Measurements from ENCODE around the gene PITPNC1.
"Not testable (repeated sequence)": the region's sequence is repeated elsewhere in the genome, so short reads cannot be mapped to it uniquely, and the experiment has no call there.

Gene PITPNC1

DNA sequence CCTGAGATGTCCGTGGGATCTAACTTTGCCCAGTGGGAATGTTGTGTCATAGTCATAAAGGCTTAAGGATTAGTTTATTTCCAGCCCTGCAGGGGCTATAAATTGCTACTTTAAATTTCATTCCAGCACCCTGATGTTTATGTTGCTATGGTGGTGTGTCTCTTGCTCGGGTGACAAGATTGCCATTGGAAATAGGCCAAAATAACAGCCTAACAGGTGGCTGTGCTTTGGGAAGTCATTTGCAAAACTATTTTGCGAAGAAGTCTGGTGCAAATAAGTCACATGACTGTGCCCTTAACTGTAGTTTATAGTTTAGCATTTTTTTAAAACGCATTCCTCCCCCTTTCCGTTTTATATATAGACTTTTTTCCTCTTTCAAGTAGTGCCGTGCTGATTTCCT, 23.1 kb downstream of the PITPNC1 start:
- DNase-seq (ENCODE audit: low read depth in 3 of 3) = no peak

DNA sequence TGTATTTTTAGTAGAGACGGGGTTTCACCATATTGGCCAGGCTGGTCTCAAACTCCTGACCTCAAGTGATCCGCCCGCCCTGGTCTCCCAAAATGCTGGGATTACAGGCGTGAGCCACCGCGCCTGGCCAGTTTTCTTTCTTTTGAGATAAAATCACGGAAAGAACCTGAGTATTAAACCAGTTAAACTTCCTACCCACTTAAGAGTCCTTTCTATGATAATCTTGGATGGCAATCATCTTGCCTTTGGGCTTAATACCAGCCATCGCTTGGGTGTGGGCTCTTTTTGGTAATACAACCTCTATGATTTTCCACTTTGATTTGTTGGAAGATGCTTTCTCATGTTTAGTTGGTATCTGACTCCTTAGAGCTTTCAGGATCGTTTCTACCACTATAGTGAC, 24.0 kb downstream of the PITPNC1 start:
- DNase-seq (ENCODE audit: low read depth in 3 of 3) = no peak

DNA sequence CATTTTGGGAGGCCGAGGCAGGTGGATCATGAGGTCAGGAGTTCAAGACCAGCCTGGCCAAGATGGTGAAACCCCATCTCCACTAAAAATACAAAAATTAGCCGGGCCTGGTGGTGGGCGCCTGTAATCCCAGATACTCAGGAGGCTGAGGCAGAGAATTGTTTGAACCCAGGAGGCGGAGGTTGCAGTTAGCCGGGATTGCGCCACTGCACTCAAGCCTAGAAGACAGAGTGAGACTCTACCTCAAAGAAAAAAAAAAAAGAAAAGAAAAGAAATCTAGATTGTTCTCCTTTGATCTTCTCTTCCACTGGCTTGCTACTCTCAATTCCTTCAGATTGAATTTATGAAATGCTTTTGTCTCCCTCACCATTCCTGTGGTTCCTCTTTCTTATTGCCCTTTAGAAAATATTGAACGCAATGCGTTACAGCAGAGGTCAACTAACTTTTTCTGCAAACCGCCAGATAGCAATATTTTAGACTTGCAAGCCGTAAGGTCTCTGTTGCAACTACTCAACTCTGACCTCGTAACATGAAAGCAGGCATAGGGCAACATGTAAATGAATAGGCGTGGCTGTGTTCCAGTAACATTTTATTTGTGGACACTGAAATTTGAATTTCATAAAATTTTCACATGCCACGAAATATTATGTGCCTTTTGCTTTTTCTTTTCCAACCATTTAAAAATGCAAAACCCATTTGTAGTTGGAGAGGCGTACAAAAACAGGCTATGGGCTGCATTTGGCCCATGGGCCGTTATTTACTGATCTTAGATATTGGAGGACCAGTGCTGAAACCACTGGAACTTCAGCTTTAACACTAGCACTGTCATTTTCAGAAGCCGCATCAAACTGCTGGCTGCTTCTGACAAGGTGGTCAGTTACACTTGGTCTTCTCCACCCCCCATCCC, 24.8 kb downstream of the PITPNC1 start:
- no peak for DNase-seq (ENCODE audit: low read depth in 3 of 3)

DNA sequence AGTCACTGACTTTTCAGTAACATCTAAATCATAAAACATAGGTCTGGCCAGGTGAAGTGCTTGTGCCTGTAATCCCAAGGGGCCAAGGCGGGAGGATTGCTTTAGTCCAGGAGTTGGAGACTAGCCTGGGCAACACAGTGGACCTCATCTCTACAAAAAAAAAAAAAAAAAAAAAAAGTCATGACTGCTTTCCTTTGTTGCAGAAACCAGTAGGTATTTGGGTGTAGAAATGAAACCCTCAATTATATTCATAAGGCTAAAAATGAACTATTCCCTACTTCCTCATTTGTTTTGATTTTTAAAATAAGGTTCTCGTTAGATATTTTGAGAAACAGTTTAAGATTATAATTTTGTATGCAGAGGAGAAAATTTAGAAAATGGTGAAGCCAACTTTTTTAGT, 26.0 kb downstream of the PITPNC1 start:
- no peak for DNase-seq (ENCODE audit: low read depth in 3 of 3)

DNA sequence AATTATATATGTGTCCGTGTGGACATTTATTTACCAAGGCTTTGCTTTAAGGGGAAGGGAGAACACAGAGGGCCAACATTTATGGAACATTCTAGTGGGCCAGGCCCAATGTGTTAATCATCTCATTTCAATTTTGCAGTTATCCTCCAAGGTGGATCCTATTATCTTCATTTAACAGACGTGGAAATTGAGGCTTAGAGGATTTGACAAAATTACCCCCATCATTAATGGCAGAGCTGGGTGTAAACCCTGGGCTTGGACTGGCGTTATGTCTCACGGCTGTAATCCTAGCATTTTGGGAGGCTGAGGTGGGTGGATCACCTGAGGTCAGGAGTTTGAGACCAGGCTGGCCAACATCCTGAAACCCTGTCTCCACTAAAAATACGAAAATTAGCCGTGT, 26.4 kb downstream of the PITPNC1 start:
- no peak for DNase-seq (ENCODE audit: low read depth in 3 of 3)

DNA sequence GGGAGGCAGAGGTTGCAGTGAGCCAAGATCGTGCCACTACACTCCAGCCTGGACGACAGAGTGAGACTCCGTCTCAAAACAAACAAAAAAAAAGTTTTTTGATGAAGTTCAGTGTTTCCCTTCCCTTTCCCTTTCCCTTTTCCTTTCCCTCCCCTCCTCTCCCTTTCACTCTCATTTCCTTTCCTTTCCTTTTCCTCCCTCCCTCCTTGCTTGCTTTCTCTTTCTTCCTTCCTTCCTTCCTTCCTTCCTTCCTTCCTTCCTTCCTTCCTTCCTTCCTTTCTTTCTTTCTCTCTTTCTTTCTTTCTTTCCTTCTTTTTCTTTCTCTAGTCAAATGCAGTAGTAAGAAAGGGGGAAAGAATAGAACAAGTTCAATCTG, 31.4 kb downstream of the PITPNC1 start:
- not testable (repeated sequence) for DNase-seq (ENCODE audit: low read depth in 3 of 3)

DNA sequence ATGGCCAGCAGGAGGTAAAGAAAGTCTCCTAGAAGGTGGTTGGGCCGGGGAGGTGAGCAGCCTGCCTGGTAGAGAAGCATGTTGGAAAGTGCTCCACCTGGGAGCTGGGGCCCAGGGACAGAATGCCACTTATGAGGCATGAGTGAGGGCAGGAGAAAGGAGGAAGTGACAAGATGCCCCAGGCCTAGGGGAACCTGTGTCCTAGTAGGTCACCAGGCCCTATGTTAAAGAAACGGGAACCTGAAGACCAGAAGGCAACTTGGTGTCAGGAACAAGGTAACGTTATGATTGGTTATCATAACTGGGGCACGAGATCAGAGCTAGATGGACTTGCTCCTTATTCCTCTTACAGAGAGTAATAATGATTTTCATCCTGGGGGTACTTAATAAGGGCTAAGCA, 34.3 kb downstream of the PITPNC1 start:
- no peak for DNase-seq (ENCODE audit: low read depth in 3 of 3)

DNA sequence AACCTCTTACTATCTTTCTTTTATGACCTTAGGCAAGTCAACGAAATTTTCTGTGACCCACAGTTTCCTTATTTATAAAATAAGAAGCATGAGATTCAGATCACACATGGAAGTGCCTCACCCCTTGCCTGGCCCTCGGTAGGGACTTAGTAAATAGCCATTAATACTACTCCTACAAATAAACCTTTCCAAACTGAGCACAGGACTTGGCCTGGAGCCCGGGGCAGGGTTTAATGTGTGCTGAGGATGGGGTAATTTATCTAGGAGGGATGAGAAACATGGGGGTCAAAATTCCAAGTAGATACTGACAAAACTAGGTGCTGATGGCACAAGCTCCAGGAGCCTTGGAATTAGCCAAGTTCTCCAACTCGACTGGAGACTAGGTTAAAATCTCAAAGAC, 35.0 kb downstream of the PITPNC1 start:
- no peak for DNase-seq (ENCODE audit: low read depth in 3 of 3)

DNA sequence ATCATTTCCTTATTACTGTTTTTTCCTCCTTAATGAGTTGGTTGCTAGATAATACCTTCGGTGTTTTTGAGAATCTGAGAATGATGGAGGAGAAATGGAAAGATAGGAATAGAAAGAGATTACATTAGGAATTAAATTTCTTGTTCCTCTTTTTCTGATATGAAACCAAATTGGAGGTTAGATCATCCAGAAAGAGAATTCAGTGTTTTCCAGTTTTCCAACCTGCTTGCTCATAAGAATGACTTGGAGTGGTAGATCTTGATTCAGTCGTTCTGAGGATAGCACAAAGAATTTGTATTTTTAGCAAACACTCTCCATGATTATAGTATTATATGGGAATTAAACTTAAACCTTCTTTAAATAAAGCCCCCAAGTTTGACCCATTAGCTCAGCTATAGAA, 35.9 kb downstream of the PITPNC1 start:
- DNase-seq (ENCODE audit: low read depth in 3 of 3) = no peak

DNA sequence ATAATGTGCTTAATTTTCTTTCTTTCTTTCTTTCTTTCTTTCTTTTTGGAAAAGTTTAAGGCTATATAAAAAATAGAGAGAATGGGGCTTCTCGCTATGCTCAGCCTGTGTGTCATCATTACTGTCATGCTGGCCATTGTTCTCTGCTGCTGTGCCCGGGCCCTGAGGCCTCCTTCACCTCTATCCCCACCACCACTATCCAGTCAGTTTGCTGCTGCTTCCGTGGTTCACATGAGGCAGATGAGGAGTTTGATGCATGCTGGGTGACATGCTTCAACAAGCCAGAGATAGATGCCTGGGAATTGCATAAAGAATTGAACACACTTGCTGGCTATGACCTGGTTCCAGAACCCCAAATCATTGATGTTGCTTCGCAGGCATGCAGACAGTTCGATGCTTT, 36.3 kb downstream of the PITPNC1 start:
- DNase-seq (ENCODE audit: low read depth in 3 of 3) = no peak

DNA sequence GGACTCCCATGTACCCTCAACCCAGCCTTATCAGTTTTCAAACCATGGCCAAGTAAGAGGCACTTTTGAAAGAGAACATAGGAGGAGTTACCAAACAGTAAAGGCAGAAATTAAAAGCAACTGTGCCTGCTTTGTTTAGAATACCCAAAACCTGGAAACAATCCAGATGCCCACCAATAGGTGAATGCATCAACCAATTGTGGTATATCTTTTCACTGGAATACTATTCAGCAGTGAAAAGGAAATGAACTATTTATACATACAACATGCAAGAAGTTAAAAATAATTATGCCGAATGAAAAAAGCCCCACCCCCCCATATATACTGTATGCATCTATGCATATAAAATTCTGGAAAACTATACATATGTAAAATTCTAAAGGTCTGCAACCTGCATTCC, 37.0 kb downstream of the PITPNC1 start:
- DNase-seq (ENCODE audit: low read depth in 3 of 3) = no peak

DNA sequence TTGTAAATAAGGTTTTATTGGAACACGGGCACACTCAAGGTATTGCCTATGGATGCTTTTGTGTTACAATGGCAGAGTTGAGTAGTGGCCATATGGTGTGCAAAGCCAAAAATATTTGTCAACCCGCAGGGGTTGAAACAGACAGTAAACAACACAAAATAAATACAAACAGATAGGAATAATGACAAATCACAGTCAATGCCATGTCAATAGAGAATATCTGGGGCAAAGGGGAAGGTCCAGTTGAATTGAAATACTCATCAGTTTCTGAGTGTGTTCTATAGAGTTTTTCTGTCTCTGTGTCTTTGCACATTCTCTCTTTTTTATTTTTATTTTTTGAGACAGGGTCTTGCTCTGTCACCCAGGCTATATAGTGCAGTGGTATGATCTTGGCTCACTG, 37.5 kb downstream of the PITPNC1 start:
- DNase-seq (ENCODE audit: low read depth in 3 of 3) = no peak

DNA sequence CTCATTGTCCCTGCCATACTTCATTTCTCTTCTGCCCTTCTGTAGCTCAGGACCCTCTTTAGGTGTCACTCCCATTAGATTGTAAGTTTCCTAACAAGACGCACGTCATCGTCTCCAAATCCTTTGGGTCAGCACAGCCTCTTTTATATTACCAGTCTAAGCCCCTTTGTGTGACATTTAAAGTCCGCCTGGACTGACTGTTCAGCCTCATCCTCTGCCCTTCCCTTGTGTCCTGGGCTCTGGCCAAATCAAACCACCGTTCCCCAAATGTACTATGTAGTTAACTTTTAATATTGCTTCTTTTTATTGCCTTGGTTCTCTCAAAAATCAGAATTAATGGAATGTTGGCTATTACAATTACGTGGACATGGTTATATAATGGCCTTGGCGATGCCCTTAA, 38.2 kb downstream of the PITPNC1 start:
- no peak for DNase-seq (ENCODE audit: low read depth in 3 of 3)

DNA sequence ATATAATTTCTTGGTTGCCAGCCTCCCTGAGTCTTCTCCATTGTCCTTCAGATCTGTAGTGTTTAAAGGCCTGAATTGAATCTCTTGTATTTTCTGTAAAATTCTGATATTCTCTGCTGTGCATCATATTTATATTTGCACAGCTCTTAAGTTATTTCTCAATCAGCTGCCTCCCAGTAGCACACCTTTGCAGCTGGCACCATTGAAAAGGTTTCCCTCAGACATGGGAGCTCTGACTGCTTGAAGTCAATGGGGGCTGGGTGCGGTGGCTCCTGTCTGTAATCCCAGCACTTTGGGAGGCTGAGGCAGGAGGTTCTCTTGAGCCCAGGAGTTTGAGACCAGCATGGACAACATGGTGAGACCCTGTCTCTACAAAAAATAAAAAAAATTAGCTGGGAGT, 40.4 kb downstream of the PITPNC1 start:
- no peak for DNase-seq (ENCODE audit: low read depth in 3 of 3)

DNA sequence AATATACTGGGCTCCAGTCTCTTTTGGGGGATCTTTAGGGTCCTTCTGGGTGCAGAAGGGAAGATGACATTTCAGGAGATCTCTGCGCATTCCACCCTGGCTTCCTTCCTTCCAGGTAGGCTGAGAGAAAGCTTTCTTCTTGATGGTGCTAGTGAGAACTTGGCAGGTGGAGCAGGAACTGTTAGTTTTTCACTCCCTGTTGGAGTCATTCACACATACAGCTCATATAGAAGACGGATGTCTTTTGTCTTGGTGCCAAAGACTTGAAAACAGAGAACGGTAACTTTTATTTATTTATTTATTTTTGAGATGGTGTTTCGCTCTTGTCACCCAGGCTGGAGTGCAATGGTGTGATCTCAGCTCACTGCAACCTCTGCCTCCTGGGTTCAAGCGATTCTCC, 43.9 kb downstream of the PITPNC1 start:
- no peak for DNase-seq (ENCODE audit: low read depth in 3 of 3)

DNA sequence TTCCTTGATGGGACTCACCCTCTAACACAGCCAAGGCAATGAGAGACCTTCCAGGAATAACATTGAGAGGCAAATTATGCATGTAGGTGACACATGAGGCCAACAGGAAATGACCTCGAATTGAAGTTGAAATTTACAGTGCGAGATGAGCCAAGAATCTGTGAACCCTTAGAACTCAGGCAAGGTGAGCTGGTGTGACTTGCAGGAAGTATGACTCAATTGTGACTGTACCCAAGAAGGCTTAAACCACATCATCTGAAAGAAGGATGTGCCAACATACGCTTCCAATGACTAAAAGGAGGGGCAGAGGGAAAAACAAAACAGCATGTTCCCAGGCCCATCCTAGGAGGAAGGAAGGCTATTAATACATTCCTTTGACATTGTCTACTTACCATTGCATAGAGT, 44.8 kb downstream of the PITPNC1 start:
- peak in 2 of 3 experiments; percentile 13 to 45 for DNase-seq (ENCODE audit: low read depth in 3 of 3)

DNA sequence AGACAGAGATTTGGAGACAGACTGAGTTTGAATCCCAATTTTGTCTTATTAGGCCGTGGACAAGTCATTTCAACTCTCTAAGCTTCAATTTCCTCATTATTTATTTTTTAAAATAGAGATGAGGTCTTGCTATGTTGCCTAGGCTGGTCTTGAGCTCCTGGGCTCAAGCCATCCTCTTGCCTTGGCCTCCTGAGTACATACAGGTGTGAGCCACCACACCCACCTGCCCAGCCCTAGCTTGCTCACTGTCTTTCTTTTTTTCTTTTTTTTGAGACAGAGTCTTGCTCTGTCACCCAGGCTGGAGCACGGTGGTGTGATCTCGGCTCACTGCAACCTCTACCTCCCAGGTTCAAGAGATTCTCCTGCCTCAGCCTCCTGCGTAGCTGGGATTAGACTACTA, 45.2 kb downstream of the PITPNC1 start:
- peak in 2 of 3 experiments; percentile 15 to 29 for DNase-seq (ENCODE audit: low read depth in 3 of 3)

DNA sequence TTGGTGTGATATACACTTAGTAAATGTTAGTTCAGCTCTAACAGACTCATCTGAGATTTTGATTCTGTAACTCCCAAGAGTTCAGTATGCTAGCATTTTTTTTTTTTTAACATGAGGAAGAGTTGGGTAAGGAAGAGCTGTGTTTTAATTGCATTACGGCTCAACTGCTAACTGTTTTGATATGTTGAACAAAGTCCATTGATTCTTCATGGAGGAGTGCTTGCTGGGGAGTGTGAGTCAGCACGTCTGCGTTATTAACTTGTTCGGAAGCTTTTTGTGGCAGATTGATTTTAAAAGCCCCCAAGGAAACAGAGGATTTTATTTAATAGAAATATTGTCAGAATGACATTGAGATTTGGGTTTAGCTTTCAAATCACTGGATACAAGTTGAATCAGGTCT, 45.8 kb downstream of the PITPNC1 start:
- no peak for DNase-seq (ENCODE audit: low read depth in 3 of 3)

DNA sequence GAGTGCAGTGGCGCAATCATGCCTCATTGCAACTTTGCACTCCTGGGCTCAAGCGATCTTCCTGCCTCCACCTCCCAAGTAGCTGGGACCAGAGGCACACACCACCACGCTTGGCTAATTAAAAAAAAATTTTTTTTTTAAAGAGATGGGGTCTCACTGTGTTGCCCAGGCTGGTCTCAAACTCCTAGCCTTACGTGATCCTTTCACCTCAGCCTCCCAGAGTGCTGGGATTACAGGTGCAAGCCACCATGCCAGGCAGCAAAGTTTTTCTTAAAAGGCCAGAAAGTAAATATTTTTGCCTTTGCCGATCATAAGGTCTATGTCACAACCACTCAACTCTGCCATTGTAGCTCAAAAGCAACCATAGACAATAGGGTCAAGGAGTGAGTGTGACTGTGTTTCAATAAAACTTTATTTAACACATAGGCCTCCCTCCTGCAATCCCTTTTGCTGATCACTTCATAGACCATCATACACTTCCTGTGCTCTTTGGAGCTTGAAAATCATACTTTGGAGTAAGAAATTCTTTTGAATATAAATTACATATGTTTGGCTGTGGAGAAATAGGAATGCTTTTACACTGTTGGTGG, 48.6 kb downstream of the PITPNC1 start:
- DNase-seq (ENCODE audit: low read depth in 3 of 3) = no peak

DNA sequence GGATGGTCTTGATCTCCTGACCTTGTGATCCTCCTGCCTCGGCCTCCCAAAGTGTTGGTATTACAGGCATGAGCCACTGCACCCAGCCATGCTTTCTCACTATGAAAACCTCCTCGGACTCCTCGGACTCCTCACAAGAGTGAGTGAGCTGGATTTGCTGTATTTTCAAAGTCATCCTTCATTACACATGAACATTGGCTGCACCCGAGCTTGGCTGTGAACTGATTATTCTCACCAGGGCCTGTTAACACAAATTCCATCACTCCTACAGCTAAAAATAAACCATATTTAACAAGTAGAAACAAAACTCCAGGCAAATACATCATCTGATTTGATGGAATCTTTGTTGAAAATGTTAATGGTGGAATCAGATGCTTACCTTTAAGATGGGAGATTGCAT, 50.3 kb downstream of the PITPNC1 start:
- DNase-seq (ENCODE audit: low read depth in 3 of 3) = no peak

DNA sequence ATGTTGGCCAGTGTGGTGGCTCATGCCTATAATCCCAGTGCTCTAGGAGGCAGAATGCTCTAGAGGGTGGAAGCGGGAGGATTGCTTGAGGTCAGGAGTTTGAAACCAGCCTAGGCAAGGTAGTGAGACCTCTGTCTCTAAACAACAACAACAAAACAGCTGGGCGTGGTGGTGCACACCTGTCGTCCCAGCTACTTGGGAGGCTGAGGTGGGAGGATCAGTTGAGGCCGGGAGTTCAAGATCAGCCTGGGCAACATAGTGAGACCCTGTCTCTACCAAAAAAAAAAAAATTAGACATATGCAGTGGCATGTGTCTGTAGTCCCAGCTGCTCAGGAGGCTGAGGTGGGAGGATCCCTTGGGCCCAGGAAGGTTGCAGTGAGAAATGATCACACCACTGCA, 53.4 kb downstream of the PITPNC1 start:
- not testable (repeated sequence) for DNase-seq (ENCODE audit: low read depth in 3 of 3)

DNA sequence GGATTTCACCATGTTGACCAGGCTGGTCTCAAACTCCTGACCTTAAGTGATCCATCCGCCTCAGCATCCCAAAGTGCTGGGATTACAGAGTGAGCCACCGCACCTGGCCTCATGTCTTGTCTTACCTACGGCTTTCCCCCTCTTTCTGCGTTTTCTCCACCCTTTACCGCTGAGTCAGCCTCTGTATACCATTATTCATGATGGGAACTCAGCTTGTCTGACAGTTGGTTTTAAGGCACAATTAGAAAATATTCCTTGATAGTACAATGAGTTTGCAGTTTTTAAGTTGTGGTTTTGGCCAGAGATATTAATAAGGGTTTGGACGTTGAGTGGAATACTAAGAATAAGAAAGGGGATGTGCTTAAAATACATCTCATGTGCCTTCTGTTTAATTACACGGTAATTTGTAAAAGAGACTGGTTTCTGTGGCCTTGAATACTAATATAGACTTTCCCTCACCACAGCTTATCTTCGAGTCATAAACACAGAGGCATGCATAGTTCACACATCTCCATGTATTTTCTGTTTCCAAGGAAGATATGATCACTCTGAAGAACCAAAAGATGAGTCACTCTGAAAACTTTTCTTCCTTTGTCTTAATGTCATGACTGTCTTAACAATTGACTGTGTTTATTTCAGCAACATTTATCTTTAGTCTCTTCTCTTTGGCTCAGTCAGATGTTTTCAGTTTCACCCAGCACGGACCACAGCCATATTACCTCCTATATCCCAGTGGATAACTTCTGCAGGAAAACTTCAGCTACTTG, 54.4 kb downstream of the PITPNC1 start:
- no peak for DNase-seq (ENCODE audit: low read depth in 3 of 3)

All from stimulated activated CD4-positive, alpha-beta T cell treated with anti-CD3 and anti-CD28 coated beads, TNF-alpha, amount 100 ng/mL, for 4 hours (primary cell).